GM08714 (cell line): ENCODE results near the gene FAM171A2.

ENCODE experiments used
- H3K4me3 ChIP-seq: fragments of 200-500 bp; sonication (Bioruptor generic); 2 replicates; pipeline ENCODE4 v1.5.1; 2014; ENCODE audit warnings: mild to moderate bottlenecking, low read length, inconsistent platforms
- ZNF274 ChIP-seq: IDR thresholded peaks from 2 replicates; pipeline ENCODE4 v1.6.1; 2012; ENCODE audit warnings: mild to moderate bottlenecking, low read depth, low read length

FAM171A2 gene

DNA sequence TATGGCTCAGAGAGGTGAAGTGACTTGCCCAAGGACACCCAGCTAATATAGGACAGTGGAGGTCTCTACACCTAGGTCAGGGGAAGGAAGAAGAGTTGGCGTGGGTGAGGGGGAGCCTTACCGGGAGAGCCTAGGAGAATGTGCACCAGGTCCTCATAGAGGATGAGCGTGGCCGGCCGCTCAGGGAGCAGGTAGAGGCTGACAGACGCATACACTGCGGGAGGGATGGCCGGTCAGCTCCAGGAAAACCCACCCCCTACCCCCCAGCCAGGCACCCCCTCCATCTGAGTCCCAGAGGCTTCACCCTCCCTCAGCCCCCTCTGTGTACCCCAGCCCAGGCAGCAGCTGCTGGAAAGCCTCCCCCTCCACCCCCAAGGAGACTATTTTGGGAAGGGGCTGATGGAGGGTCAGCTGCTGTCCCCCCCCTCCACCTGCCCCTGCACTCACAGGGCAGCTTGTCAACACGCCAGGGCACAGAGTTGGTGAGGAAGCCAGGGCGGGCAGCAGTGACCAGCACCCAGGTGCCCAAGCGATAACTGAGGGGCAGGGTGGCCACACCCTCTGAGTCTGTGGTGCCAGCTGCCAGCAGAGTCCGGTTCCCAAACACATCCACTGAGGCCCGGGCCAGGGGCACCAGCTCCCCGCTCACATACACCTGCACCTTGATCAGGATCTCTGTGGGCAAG is 4.1 kb downstream of the FAM171A2 start:
- no peak for TF ChIP-seq ZNF274
- no peak overlapping the region for H3K4me3 ChIP-seq

- H3K4me3 ChIP-seq = no peak overlapping the region
- no peak for TF ChIP-seq ZNF274
These were observed 4.6 kb downstream of the FAM171A2 start for GRCh38 chr17:44359006-44359405.

GRCh38 chr17:44358066-44358465 is 5.6 kb downstream of the FAM171A2 start:
- TF ChIP-seq ZNF274 = no peak
- H3K4me3 ChIP-seq = no peak overlapping the region

- TF ChIP-seq ZNF274 = no peak
- H3K4me3 ChIP-seq = no peak overlapping the region
These were observed 7.4 kb downstream of the FAM171A2 start for GRCh38 chr17:44356241-44356640.

- H3K4me3 ChIP-seq = no peak overlapping the region
- no peak for TF ChIP-seq ZNF274
These were observed 8.0 kb downstream of the FAM171A2 start for GRCh38 chr17:44355642-44356099.

DNA sequence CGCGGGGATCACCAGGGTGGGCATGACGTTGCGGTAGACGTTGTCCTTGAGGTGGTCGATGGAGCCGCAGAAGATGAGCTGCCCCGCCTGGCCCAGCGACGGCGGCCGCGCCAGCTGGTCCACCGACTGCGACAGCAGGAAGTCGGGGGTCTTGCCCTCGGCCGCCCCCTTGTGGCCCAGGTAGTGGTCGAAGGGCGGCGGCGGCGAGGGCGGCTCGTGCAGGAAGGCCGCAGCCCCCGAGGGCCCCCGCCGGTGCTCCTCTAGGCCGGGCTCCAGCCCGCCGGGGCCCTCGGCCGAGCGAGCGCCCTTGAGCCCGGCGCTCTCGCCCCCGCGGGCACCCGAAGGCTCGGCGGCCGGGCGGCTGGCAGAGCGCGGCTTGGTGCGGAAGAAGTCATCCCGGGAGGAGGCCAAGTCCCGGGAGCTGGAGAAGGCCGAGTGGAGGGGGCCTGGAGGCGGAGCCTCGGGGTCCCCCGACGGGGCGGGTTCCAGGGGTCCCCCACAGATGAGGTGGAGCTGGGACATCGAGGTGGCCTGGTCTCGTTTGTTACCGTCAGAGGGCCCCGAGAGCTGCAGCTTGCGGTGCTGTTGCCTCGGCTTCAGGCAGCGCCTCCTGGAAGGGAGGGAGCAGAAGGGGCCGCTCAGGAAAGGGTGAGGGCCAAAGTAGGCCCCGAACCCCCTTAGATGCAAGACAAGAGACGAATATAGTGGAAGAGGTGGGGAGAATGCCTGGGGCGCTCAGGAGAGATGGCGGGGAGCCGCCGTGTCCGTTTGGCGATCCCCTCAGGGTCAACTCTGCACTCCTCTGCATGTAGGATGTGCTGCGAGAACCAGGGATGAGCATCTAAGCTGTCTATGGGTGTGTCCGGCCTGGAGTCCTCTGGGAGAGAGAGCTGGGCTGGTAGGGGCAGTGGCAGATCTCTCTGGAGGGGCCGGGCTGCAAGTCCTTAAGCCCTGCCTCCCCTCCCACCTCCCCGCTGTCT is 8.8 kb downstream of the FAM171A2 start:
- TF ChIP-seq ZNF274 = no peak
- H3K4me3 ChIP-seq = no peak overlapping the region

- no peak for TF ChIP-seq ZNF274
- H3K4me3 ChIP-seq = no peak overlapping the region; the same call in 1 of the 2 replicates
These were observed 9.9 kb downstream of the FAM171A2 start for GRCh38 chr17:44353672-44354331.

- H3K4me3 ChIP-seq = no peak overlapping the region
- TF ChIP-seq ZNF274 = no peak
These were observed 10.6 kb downstream of the FAM171A2 start for GRCh38 chr17:44352828-44353671.

- H3K4me3 ChIP-seq = no peak overlapping the region
- no peak for TF ChIP-seq ZNF274
These were observed 11.5 kb downstream of the FAM171A2 start for GRCh38 chr17:44351961-44352827.

GRCh38 chr17:44351464-44351863 is 12.2 kb downstream of the FAM171A2 start:
- H3K4me3 ChIP-seq = no peak overlapping the region
- no peak for TF ChIP-seq ZNF274

- H3K4me3 ChIP-seq = no peak overlapping the region
- TF ChIP-seq ZNF274 = no peak
These were observed 12.9 kb downstream of the FAM171A2 start for GRCh38 chr17:44350733-44351226.

- TF ChIP-seq ZNF274 = no peak
- no peak overlapping the region for H3K4me3 ChIP-seq
These were observed 14.0 kb downstream of the FAM171A2 start for GRCh38 chr17:44349553-44350070.
